GM18861 (cell line): ENCODE data around the gene CXCL12.

Source experiments
- ATAC-seq: cut with Tn5 transposase; IDR thresholded peaks from one replicate; pipeline ENCODE4 v1.9.1; 2021; ENCODE audit not compliant: unreplicated experiment

The CXCL12 gene

GRCh38 chr10:44385026-44385695 lies at the start of gene CXCL12:
Gene CXCL12, minus strand, starts transcription at chr10:44385097. Its CDS starts 92 bp downstream, at chr10:44385005.
- no peak for ATAC-seq

- no peak for ATAC-seq
Observed at GRCh38 chr10:44427479-44427878, 42.6 kb upstream of the CXCL12 start.

GRCh38 chr10:44427037-44427436 lies 42.1 kb upstream of the CXCL12 start:
- no peak for ATAC-seq

- ATAC-seq: no peak
Observed at GRCh38 chr10:44426247-44427034, 41.5 kb upstream of the CXCL12 start.

- ATAC-seq: no peak
Observed at GRCh38 chr10:44425466-44425865, 40.6 kb upstream of the CXCL12 start.

- no peak for ATAC-seq
Observed at GRCh38 chr10:44424957-44425356, 40.1 kb upstream of the CXCL12 start.

- no peak for ATAC-seq
Observed at GRCh38 chr10:44424298-44424697, 39.4 kb upstream of the CXCL12 start.

GRCh38 chr10:44422570-44423101 lies 37.7 kb upstream of the CXCL12 start:
- no peak for ATAC-seq

GRCh38 chr10:44422153-44422552 lies 37.3 kb upstream of the CXCL12 start:
- no peak for ATAC-seq

GRCh38 chr10:44419790-44420549 lies 35.1 kb upstream of the CXCL12 start:
- no peak for ATAC-seq

GRCh38 chr10:44418637-44419036 lies 33.7 kb upstream of the CXCL12 start:
- no peak for ATAC-seq

GRCh38 chr10:44417761-44418160 lies 32.9 kb upstream of the CXCL12 start:
- ATAC-seq: no peak

- no peak for ATAC-seq
Observed at GRCh38 chr10:44416936-44417335, 32.0 kb upstream of the CXCL12 start.

GRCh38 chr10:44416021-44416771 lies 31.3 kb upstream of the CXCL12 start:
- ATAC-seq: no peak

- no peak for ATAC-seq
Observed at GRCh38 chr10:44415121-44415520, 30.2 kb upstream of the CXCL12 start.

GRCh38 chr10:44413416-44413815 lies 28.5 kb upstream of the CXCL12 start:
- no peak for ATAC-seq

GRCh38 chr10:44411251-44411650 lies 26.4 kb upstream of the CXCL12 start:
- no peak for ATAC-seq

GRCh38 chr10:44404741-44405437 lies 20.0 kb upstream of the CXCL12 start:
- ATAC-seq: no peak

GRCh38 chr10:44402465-44403195 lies 17.7 kb upstream of the CXCL12 start:
- ATAC-seq: no peak
